ENCODE data around the gene EXD2. TPM values are rescaled to one million over a fixed set of nuclear protein-coding genes. Genes with fewer than 3 reads are reported as not detected.

EXD2 gene
- total RNA-seq, 1 donor: 12.1 TPM

- TF ChIP-seq CTCF (IDR thresholded peaks at IDR 0.05; ENCODE audit: insufficient read depth, low read length): no peak
- no peak for DNase-seq (ENCODE audit: low read depth)
- no peak overlapping the region for H3K4me3 ChIP-seq (ENCODE audit: low read depth, low read length)
These were observed 53.6 kb downstream of the EXD2 start for GRCh38 chr14:69244946-69245345.

- no peak for DNase-seq (ENCODE audit: low read depth)
- H3K4me3 ChIP-seq (ENCODE audit: low read depth, low read length): no peak overlapping the region
- no peak for TF ChIP-seq CTCF (IDR thresholded peaks at IDR 0.05; ENCODE audit: insufficient read depth, low read length)
These were observed 55.0 kb downstream of the EXD2 start for GRCh38 chr14:69246331-69246730.

GRCh38 chr14:69247676-69248440, 56.6 kb downstream of the EXD2 start:
- DNase-seq (ENCODE audit: low read depth): peak; percentile 99
- TF ChIP-seq CTCF (IDR thresholded peaks at IDR 0.05; ENCODE audit: insufficient read depth, low read length): peak; percentile 54
- H3K4me3 ChIP-seq (ENCODE audit: low read depth, low read length): no peak overlapping the region

- DNase-seq (ENCODE audit: low read depth): no peak
- no peak for TF ChIP-seq CTCF (IDR thresholded peaks at IDR 0.05; ENCODE audit: insufficient read depth, low read length)
- no peak overlapping the region for H3K4me3 ChIP-seq (ENCODE audit: low read depth, low read length)
These were observed 58.3 kb downstream of the EXD2 start for GRCh38 chr14:69249603-69250002.

GRCh38 chr14:69252851-69253250, 61.6 kb downstream of the EXD2 start:
- no peak for TF ChIP-seq CTCF (IDR thresholded peaks at IDR 0.05; ENCODE audit: insufficient read depth, low read length)
- no peak for DNase-seq (ENCODE audit: low read depth)
- H3K4me3 ChIP-seq (ENCODE audit: low read depth, low read length): no peak overlapping the region

- DNase-seq (ENCODE audit: low read depth): no peak
- TF ChIP-seq CTCF (IDR thresholded peaks at IDR 0.05; ENCODE audit: insufficient read depth, low read length): no peak
- peak overlapping the region; percentile 71 for H3K4me3 ChIP-seq (ENCODE audit: low read depth, low read length)
These were observed 67.8 kb downstream of the EXD2 start for GRCh38 chr14:69259168-69259526.
